ENCODE results near the gene CCDC102B. TPM values are rescaled to one million over a fixed set of nuclear protein-coding genes. Genes with fewer than 3 reads are reported as not detected.

Gene CCDC102B
- total and polyA plus RNA-seq, 2 donors (not counting 1 experiment from before 2014, with no cell fraction given): 3.9 to 4.0 TPM

- ChIA-PET CTCF (no interaction called here), POLR2A (no interaction called here)
- H3K27me3 Mint-ChIP-seq: no peaks in the 10 kb centered on the region
- no CpG with 5 or more reads among the region's 2 CpGs for WGBS (ENCODE audit: insufficient coverage)
- DNase-seq (no peak), ATAC-seq (ENCODE audit: low read depth) (no peak)
- H3K4me1 Mint-ChIP-seq: no peaks in the 10 kb centered on the region
- no peaks in the 10 kb centered on the region for H3K9me3 Mint-ChIP-seq (ENCODE audit: insufficient read depth)
- no peaks in the 10 kb centered on the region for H4K20me1 ChIP-seq (ENCODE audit: control insufficient read depth, insufficient read depth, low read length, poor library complexity, severe bottlenecking)
- H3K4me3 ChIP-seq (ENCODE audit: control extremely low read depth in 1 of 5, extremely low read depth in 1 of 5, insufficient read depth in 1 of 5, low read depth in 2 of 5, low read length in 4 of 5): no peak overlapping the region
- H3K4me2 ChIP-seq (replicated peaks; ENCODE audit: low read depth, low read length, poor library complexity, severe bottlenecking): no peak overlapping the region
- H3K27ac ChIP-seq (ENCODE audit: low read length in 2 of 2): no peak overlapping the region
- H3K27me3 ChIP-seq (replicated peaks in 1 of 4; ENCODE audit: control extremely low read depth in 1 of 4, control insufficient read depth in 3 of 4, insufficient read depth in 4 of 4, low read length in 3 of 4): no peaks in the 10 kb centered on the region
- H3K9ac ChIP-seq (ENCODE audit: low read length): no peak overlapping the region
- TF ChIP-seq CTCF (IDR thresholded peaks at IDR 0.05) (no peak), EZH2 (IDR thresholded peaks at IDR 0.05; ENCODE audit: borderline replicate concordance, insufficient read depth, low read depth, low read length, poor library complexity, severe bottlenecking) (no peak)
- intact Hi-C loops (cut with micrococcal nuclease): no loop called here
- H3K4me1 ChIP-seq (ENCODE audit: control insufficient read depth in 2 of 2, insufficient read depth in 2 of 2, low read length in 2 of 2): no peaks in the 10 kb centered on the region
- H3K9me3 ChIP-seq (ENCODE audit: control extremely low read depth in 1 of 3, control insufficient read depth in 2 of 3, insufficient read depth in 1 of 3, low read length in 2 of 3): no peaks in the 10 kb centered on the region
- no peak overlapping the region for H3K4me3 Mint-ChIP-seq
- H3K79me2 ChIP-seq (ENCODE audit: control insufficient read depth, insufficient read depth, low read length): no peaks in the 10 kb centered on the region
- no peaks in the 10 kb centered on the region for H3K36me3 ChIP-seq (replicated peaks in 1 of 2; ENCODE audit: control extremely low read depth in 1 of 2, control insufficient read depth in 1 of 2, extremely low read depth in 1 of 2, insufficient read depth in 2 of 2, low read length in 1 of 2)
- no peak overlapping the region for H2AFZ ChIP-seq (ENCODE audit: insufficient read depth, low read depth, low read length, poor library complexity, severe bottlenecking)
- H3K27ac Mint-ChIP-seq: no peak overlapping the region
These were observed 6.1 kb upstream of the CCDC102B start for GRCh38 chr18:68791801-68792200.

- H3K36me3 ChIP-seq (replicated peaks in 1 of 2; ENCODE audit: control extremely low read depth in 1 of 2, control insufficient read depth in 1 of 2, extremely low read depth in 1 of 2, insufficient read depth in 2 of 2, low read length in 1 of 2): no peaks in the 10 kb centered on the region
- H3K4me2 ChIP-seq (replicated peaks; ENCODE audit: low read depth, low read length, poor library complexity, severe bottlenecking): no peak overlapping the region
- ChIA-PET CTCF (no interaction called here), POLR2A (no interaction called here)
- H3K9me3 ChIP-seq (ENCODE audit: control extremely low read depth in 1 of 3, control insufficient read depth in 2 of 3, insufficient read depth in 1 of 3, low read length in 2 of 3): no peaks in the 10 kb centered on the region
- intact Hi-C loops (cut with micrococcal nuclease): no loop called here
- Mint-ChIP-seq H3K4me3 (no peak overlapping the region), H3K9me3 (ENCODE audit: insufficient read depth) (no peaks in the 10 kb centered on the region), H3K4me1 (no peaks in the 10 kb centered on the region), H3K27ac (no peak overlapping the region), H3K27me3 (no peaks in the 10 kb centered on the region)
- no peak for ATAC-seq (ENCODE audit: low read depth)
- no peak overlapping the region for H3K9ac ChIP-seq (ENCODE audit: low read length)
- no peak overlapping the region for H3K27ac ChIP-seq (ENCODE audit: low read length in 2 of 2)
- no peak overlapping the region for H2AFZ ChIP-seq (ENCODE audit: insufficient read depth, low read depth, low read length, poor library complexity, severe bottlenecking)
- no peaks in the 10 kb centered on the region for H4K20me1 ChIP-seq (ENCODE audit: control insufficient read depth, insufficient read depth, low read length, poor library complexity, severe bottlenecking)
- no peak overlapping the region for H3K4me3 ChIP-seq (ENCODE audit: control extremely low read depth in 1 of 5, extremely low read depth in 1 of 5, insufficient read depth in 1 of 5, low read depth in 2 of 5, low read length in 4 of 5)
- no peak for DNase-seq
- TF ChIP-seq EZH2 (IDR thresholded peaks at IDR 0.05; ENCODE audit: borderline replicate concordance, insufficient read depth, low read depth, low read length, poor library complexity, severe bottlenecking): no peak
- TF ChIP-seq CTCF (IDR thresholded peaks at IDR 0.05): no peak
- H3K4me1 ChIP-seq (ENCODE audit: control insufficient read depth in 2 of 2, insufficient read depth in 2 of 2, low read length in 2 of 2): no peaks in the 10 kb centered on the region
- H3K79me2 ChIP-seq (ENCODE audit: control insufficient read depth, insufficient read depth, low read length): no peaks in the 10 kb centered on the region
- H3K27me3 ChIP-seq (replicated peaks in 1 of 4; ENCODE audit: control extremely low read depth in 1 of 4, control insufficient read depth in 3 of 4, insufficient read depth in 4 of 4, low read length in 3 of 4): no peaks in the 10 kb centered on the region
These were observed 3.9 kb upstream of the CCDC102B start for GRCh38 chr18:68793951-68794350.
